Vagina (tissue), 2 donors: ENCODE measurements around the gene CYP2B6. TPM values are rescaled to one million over a fixed set of nuclear protein-coding genes. Genes with fewer than 3 reads are reported as not detected.

ENCODE experiments used
- DNase-seq, 2 donors: peaks; one replicate each; pipeline ENCODE4 v3.0.0-alpha.2; 2017; ENCODE audit errors: extremely low spot score in 2 of 2
- H3K27ac ChIP-seq: fragments of 200-600 bp; sonication (generic); one replicate; pipeline ENCODE4 v1.5.1; 2019
- H3K27me3 ChIP-seq: fragments of 200-600 bp; sonication (generic); one replicate; pipeline ENCODE4 v1.5.1; 2019
- H3K36me3 ChIP-seq, 2 donors: fragments of 200-600 bp; sonication (generic); one replicate each; pipeline ENCODE4 v1.5.1; 2017 to 2019
- H3K4me1 ChIP-seq: fragments of 200-600 bp; sonication (generic); one replicate; pipeline ENCODE4 v1.5.1; 2019
- H3K4me3 ChIP-seq, 2 donors: fragments of 200-600 bp; sonication (generic); 1 replicate in 1 of 2; 2 replicates in 1 of 2; pipeline ENCODE4 v1.5.1; 2016 to 2019
- H3K9me3 ChIP-seq: fragments of 200-600 bp; sonication (generic); one replicate; pipeline ENCODE4 v1.5.1; 2019
- CTCF ChIP-seq, 3 experiments: fragments of 450-650 bp in 2 of 3; fragments of 200-600 bp in 1 of 3; sonication (generic) in 1 of 3; IDR thresholded peaks; one replicate each; pipeline ENCODE4 v1.5.1; 2017 to 2019; ENCODE audit warnings: antibody characterized with exemption in 3 of 3, mild to moderate bottlenecking in 2 of 3, moderate library complexity in 2 of 3
- POLR2A ChIP-seq, 2 donors: fragments of 450-650 bp; IDR thresholded peaks; one replicate each; pipeline ENCODE4 v1.6.1; 2017; ENCODE audit warnings: antibody characterized with exemption in 2 of 2, mild to moderate bottlenecking in 2 of 2, moderate library complexity in 2 of 2
- POLR2AphosphoS5 ChIP-seq, 2 donors: sonication (generic); formaldehyde crosslinking; IDR thresholded peaks; one replicate each; pipeline ENCODE4 v1.9.0; 2017; ENCODE audit warnings: antibody characterized with exemption in 2 of 2, mild to moderate bottlenecking in 2 of 2, low read depth in 1 of 2; ENCODE audit not compliant: insufficient read depth in 1 of 2
- intact Hi-C: fragments of 100-400 bp; cut with DNase I; formaldehyde crosslinking; loops from one replicate; pipeline ENCODE4 v1.15.1; 2023
- total RNA-seq: library from RNA; depleted of rRNA; stranded (reverse); fragments of >200 nt; gene quantifications from one replicate; pipeline ENCODE4 v1.2.3, GENCODE V29; 2016

The CYP2B6 gene
- total RNA-seq, 1 donor from 2014 or later = not detected

GRCh38 chr19:41009700-41010235, 18.7 kb downstream of the CYP2B6 start:
- Histone ChIP-seq H3K27me3 (no peaks in the 10 kb centered on the region), H3K4me3 (no peak overlapping the region), H3K27ac (no peak overlapping the region), H3K9me3 (no peaks in the 10 kb centered on the region), H3K36me3 (no peaks in the 10 kb centered on the region), H3K4me1 (no peaks in the 10 kb centered on the region)
- TF ChIP-seq POLR2A (IDR thresholded peaks at IDR 0.05) (no peak), CTCF (IDR thresholded peaks at IDR 0.05) (no peak), POLR2AphosphoS5 (IDR thresholded peaks at IDR 0.05; ENCODE audit: insufficient read depth in 1 of 2, low read depth in 1 of 2) (no peak)
- no peak for DNase-seq
- intact Hi-C loops = no loop called here

GRCh38 chr19:41013359-41013758, 22.3 kb downstream of the CYP2B6 start:
- Histone ChIP-seq H3K4me1 (no peaks in the 10 kb centered on the region), H3K36me3 (no peaks in the 10 kb centered on the region), H3K9me3 (no peaks in the 10 kb centered on the region), H3K27me3 (no peaks in the 10 kb centered on the region), H3K4me3 (no peak overlapping the region), H3K27ac (no peak overlapping the region)
- intact Hi-C loops = no loop called here
- TF ChIP-seq POLR2A (IDR thresholded peaks at IDR 0.05) = no peak
- no peak for TF ChIP-seq CTCF (IDR thresholded peaks at IDR 0.05)
- TF ChIP-seq POLR2AphosphoS5 (IDR thresholded peaks at IDR 0.05; ENCODE audit: insufficient read depth in 1 of 2, low read depth in 1 of 2) = no peak
- DNase-seq = no peak

- H3K27me3 ChIP-seq = no peaks in the 10 kb centered on the region
- no peaks in the 10 kb centered on the region for H3K4me1 ChIP-seq
- intact Hi-C loops = no loop called here
- TF ChIP-seq CTCF (IDR thresholded peaks at IDR 0.05) (no peak), POLR2AphosphoS5 (IDR thresholded peaks at IDR 0.05; ENCODE audit: insufficient read depth in 1 of 2, low read depth in 1 of 2) (no peak), POLR2A (IDR thresholded peaks at IDR 0.05) (no peak)
- no peak overlapping the region for H3K4me3 ChIP-seq
- no peak overlapping the region for H3K27ac ChIP-seq
- no peaks in the 10 kb centered on the region for H3K9me3 ChIP-seq
- no peak for DNase-seq
- H3K36me3 ChIP-seq = no peaks in the 10 kb centered on the region
Measured at GRCh38 chr19:41014643-41015042, 23.6 kb downstream of the CYP2B6 start.

- Histone ChIP-seq H3K4me1 (no peaks in the 10 kb centered on the region), H3K36me3 (no peaks in the 10 kb centered on the region), H3K4me3 (no peak overlapping the region), H3K9me3 (no peaks in the 10 kb centered on the region), H3K27me3 (no peaks in the 10 kb centered on the region), H3K27ac (no peak overlapping the region)
- peak in 1 of 2 donors; percentile 61 for DNase-seq
- TF ChIP-seq CTCF (IDR thresholded peaks at IDR 0.05) (no peak), POLR2AphosphoS5 (IDR thresholded peaks at IDR 0.05; ENCODE audit: insufficient read depth in 1 of 2, low read depth in 1 of 2) (no peak), POLR2A (IDR thresholded peaks at IDR 0.05) (no peak)
- intact Hi-C loops = no loop called here
Measured at GRCh38 chr19:41016488-41017071, 25.5 kb downstream of the CYP2B6 start.

GRCh38 chr19:41018736-41019290, 27.7 kb downstream of the CYP2B6 start:
- H3K27ac ChIP-seq = no peak overlapping the region
- no peaks in the 10 kb centered on the region for H3K4me1 ChIP-seq
- DNase-seq = peak in 1 of 2 donors; percentile 64
- no peaks in the 10 kb centered on the region for H3K36me3 ChIP-seq
- intact Hi-C loops = no loop called here
- no peak overlapping the region for H3K4me3 ChIP-seq
- H3K27me3 ChIP-seq = no peaks in the 10 kb centered on the region
- TF ChIP-seq CTCF (IDR thresholded peaks at IDR 0.05) = no peak
- H3K9me3 ChIP-seq = no peaks in the 10 kb centered on the region
